Esophagus squamous epithelium (tissue), 5 donors: ENCODE measurements around the gene KIDINS220. TPM values are rescaled to one million over a fixed set of nuclear protein-coding genes. Genes with fewer than 3 reads are reported as not detected.
"Not testable (repeated sequence)": the region's sequence is repeated elsewhere in the genome, so short reads cannot be mapped to it uniquely, and the experiment has no call there.

Experiments
- DNase-seq: peaks from one replicate; lab custom pipeline; 2025; lab: John Stamatoyannopoulos, UW
- H3K27ac ChIP-seq, 4 donors: fragments of 200-600 bp; sonication (generic); one replicate each; pipeline ENCODE4 v1.5.1; 2016 to 2019; ENCODE audit warnings: mild to moderate bottlenecking in 1 of 4
- H3K27me3 ChIP-seq, 4 donors: fragments of 200-600 bp; sonication (generic); 1 replicate in 3 of 4; 2 replicates in 1 of 4; pipeline versions ENCODE4 v1.5.1 to v1.6.0; 2017 to 2021; ENCODE audit warnings: antibody characterized with exemption in 1 of 4
- H3K36me3 ChIP-seq, 3 donors: fragments of 200-600 bp; sonication (generic); one replicate each; pipeline ENCODE4 v1.5.1; 2016 to 2019
- H3K4me1 ChIP-seq, 3 donors: fragments of 200-600 bp; sonication (generic); one replicate each; pipeline ENCODE4 v1.5.1; 2017 to 2019
- H3K4me3 ChIP-seq, 4 donors: fragments of 200-600 bp; sonication (generic); 1 replicate in 3 of 4; 2 replicates in 1 of 4; pipeline ENCODE4 v1.5.1; 2016 to 2019; ENCODE audit warnings: mild to moderate bottlenecking in 2 of 4, moderate library complexity in 1 of 4
- H3K9me3 ChIP-seq, 3 donors: fragments of 200-600 bp; sonication (generic); one replicate each; pipeline ENCODE4 v1.5.1; 2016 to 2019
- CTCF ChIP-seq, 6 experiments: fragments of 450-650 bp in 4 of 6; fragments of 200-600 bp in 2 of 6; sonication (generic) in 2 of 6; IDR thresholded peaks; one replicate each; pipeline ENCODE4 v1.5.1; 2016 to 2019; ENCODE audit warnings: antibody characterized with exemption in 6 of 6, mild to moderate bottlenecking in 4 of 6, moderate library complexity in 4 of 6
- POLR2A ChIP-seq, 4 donors: fragments of 450-650 bp; IDR thresholded peaks; one replicate each; pipeline ENCODE4 v1.6.1; 2017; ENCODE audit warnings: antibody characterized with exemption in 4 of 4, mild to moderate bottlenecking in 4 of 4, moderate library complexity in 3 of 4
- WGBS, 2 donors: methylation state at CpG; one replicate each; pipeline ENCODE4 v1.1.5; 2018; 5-methylcytosine and 5-hydroxymethylcytosine counted together
- intact Hi-C: fragments of 100-400 bp; cut with DNase I; formaldehyde crosslinking; loops from one replicate; pipeline ENCODE4 v1.15.0; 2022
- total RNA-seq, 4 donors: library from RNA; depleted of rRNA; stranded (reverse); fragments of >200 nt; gene quantifications; one replicate each; pipeline ENCODE4 v1.1.0, GENCODE V29; 2016
- donor health status: DM: yes; HTN: yes; CAD: no.

The KIDINS220 gene
- total RNA-seq, 4 donors from 2014 or later = 27.4 to 58.7 (median 35.7) TPM

DNA sequence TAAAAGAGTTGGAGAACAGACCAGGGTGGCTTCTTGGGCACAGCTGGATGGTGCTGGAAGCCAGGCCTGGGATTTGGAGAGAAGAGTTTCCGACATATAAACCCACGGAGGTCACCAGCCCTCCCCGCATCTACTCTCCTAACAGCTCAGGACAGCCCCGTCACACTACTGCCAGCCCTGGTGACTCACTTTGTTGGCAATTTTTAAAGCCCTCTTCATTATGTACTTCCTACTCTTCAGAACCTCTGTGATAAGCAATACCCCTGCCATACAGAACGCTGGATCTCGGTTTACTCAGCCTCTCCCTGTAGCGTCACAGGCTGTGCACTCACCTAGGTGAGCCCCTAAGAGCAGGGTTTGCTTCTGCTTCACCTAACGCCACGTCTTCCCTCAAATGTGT lies 107.5 kb downstream of the KIDINS220 start:
- intact Hi-C loops = no loop called here
- Histone ChIP-seq H3K27ac (no peak overlapping the region), H3K27me3 (no peaks in the 10 kb centered on the region), H3K4me1 (peaks cover 0 to 5% (median 0%) of the 10 kb centered on the region in 3 donors), H3K4me3 (no peak overlapping the region), H3K36me3 (peaks cover 7 to 80% (median 36%) of the 10 kb centered on the region in 3 donors), H3K9me3 (no peaks in the 10 kb centered on the region)
- WGBS, 2 donors = 79 to 89% methylated on average over 9 of the region's 9 CpGs
- no peak for DNase-seq
- TF ChIP-seq POLR2A (IDR thresholded peaks at IDR 0.05) (no peak), CTCF (IDR thresholded peaks at IDR 0.05) (no peak)

- H3K4me3 ChIP-seq, DNase-seq, H3K27me3 ChIP-seq, H3K4me1 ChIP-seq, intact Hi-C loops, H3K27ac ChIP-seq, H3K9me3 ChIP-seq: not testable (repeated sequence)
- 87 to 93% methylated on average over 5 of the region's 5 CpGs for WGBS, 2 donors
- H3K36me3 ChIP-seq = peaks cover 4 to 72% (median 32%) of the 10 kb centered on the region in 3 donors
Observed at GRCh38 chr2:8729101-8729500, 108.3 kb downstream of the KIDINS220 start.

GRCh38 chr2:8728305-8729015 lies 109.0 kb downstream of the KIDINS220 start:
- WGBS, 2 donors = 76 to 81% methylated on average over 7 of the region's 7 CpGs
- H3K9me3 ChIP-seq = no peaks in the 10 kb centered on the region
- TF ChIP-seq CTCF (IDR thresholded peaks at IDR 0.05) (no peak), POLR2A (IDR thresholded peaks at IDR 0.05) (no peak)
- peaks cover 0 to 5% (median 0%) of the 10 kb centered on the region in 3 donors for H3K4me1 ChIP-seq
- no peak overlapping the region for H3K4me3 ChIP-seq
- intact Hi-C loops = no loop called here
- DNase-seq = no peak
- H3K27ac ChIP-seq = no peak overlapping the region
- peaks cover 0 to 65% (median 30%) of the 10 kb centered on the region in 3 donors for H3K36me3 ChIP-seq
- no peaks in the 10 kb centered on the region for H3K27me3 ChIP-seq

GRCh38 chr2:8725838-8726237 lies 111.6 kb downstream of the KIDINS220 start:
- DNase-seq = no peak
- Histone ChIP-seq H3K9me3 (no peaks in the 10 kb centered on the region), H3K4me3 (no peak overlapping the region), H3K27ac (no peak overlapping the region), H3K4me1 (peaks cover 0 to 5% (median 0%) of the 10 kb centered on the region in 3 donors), H3K27me3 (no peaks in the 10 kb centered on the region), H3K36me3 (peaks cover 0 to 39% (median 8%) of the 10 kb centered on the region in 3 donors)
- intact Hi-C loops = no loop called here
- TF ChIP-seq POLR2A (IDR thresholded peaks at IDR 0.05) (no peak), CTCF (IDR thresholded peaks at IDR 0.05) (no peak)
- 86 to 89% methylated on average over 7 of the region's 7 CpGs for WGBS, 2 donors

DNA sequence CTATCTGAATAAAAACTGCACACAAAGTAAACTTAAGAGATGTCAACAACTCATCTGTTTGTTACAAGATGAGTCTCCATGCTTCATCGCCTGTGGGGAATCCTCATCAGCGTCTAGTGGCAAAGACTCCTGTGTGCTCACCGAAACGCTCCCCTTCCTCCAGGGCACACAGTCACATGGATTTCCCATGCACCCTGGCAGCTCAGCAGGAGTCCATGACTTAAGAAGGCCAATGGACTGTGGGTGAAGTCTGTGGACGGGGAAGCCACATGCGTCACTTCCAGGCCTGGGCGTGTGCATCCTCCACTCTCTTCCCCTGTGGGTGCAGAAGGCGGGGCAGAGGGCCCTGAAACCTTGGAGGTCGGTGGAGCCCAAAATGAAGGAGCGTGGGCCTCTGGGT lies 114.4 kb downstream of the KIDINS220 start:
- 73 to 87% methylated on average over 7 to 9 of the region's 10 CpGs for WGBS, 2 donors
- H3K4me1 ChIP-seq = no peaks in the 10 kb centered on the region
- H3K27me3 ChIP-seq = no peaks in the 10 kb centered on the region

More for the DNA sequence above, 114.4 kb downstream of the KIDINS220 start:
- H3K9me3 ChIP-seq = no peaks in the 10 kb centered on the region
- no peak for DNase-seq
- H3K36me3 ChIP-seq = peaks cover 0 to 14% (median 0%) of the 10 kb centered on the region in 3 donors
- TF ChIP-seq CTCF (IDR thresholded peaks at IDR 0.05) (no peak), POLR2A (IDR thresholded peaks at IDR 0.05) (no peak)
- no peak overlapping the region for H3K4me3 ChIP-seq
- H3K27ac ChIP-seq = no peak overlapping the region
- intact Hi-C loops = no loop called here
